ENCODE data around the gene NCBP2L. TPM values are rescaled to one million over a fixed set of nuclear protein-coding genes. Genes with fewer than 3 reads are reported as not detected.
A peak's percentile ranks its signal among the peaks of the same experiment; 100 is the strongest.
"Not testable (repeated sequence)": the region's sequence is repeated elsewhere in the genome, so short reads cannot be mapped to it uniquely, and the experiment has no call there.

Gene NCBP2L
- total RNA-seq, 2 experiments from 2014 or later: not detected

GRCh38 chrX:107780525-107780924, 3.0 kb downstream of the NCBP2L start:
- POLR2A ChIA-PET: no interaction called here
- Mint-ChIP-seq H3K4me3 (no peak overlapping the region), H3K27ac (no peak overlapping the region), H3K27me3 (peaks cover 4% of the 10 kb centered on the region), H3K36me3 (no peaks in the 10 kb centered on the region), H3K9me3 (no peaks in the 10 kb centered on the region), H3K4me1 (peaks cover 9% of the 10 kb centered on the region)
- ATAC-seq (ENCODE audit: low read depth) (no peak), DNase-seq (no peak)

GRCh38 chrX:107787827-107788226, 10.3 kb downstream of the NCBP2L start:
- Mint-ChIP-seq H3K4me3 (no peak overlapping the region), H3K27me3 (peaks cover 4% of the 10 kb centered on the region), H3K9me3 (no peaks in the 10 kb centered on the region), H3K36me3 (no peaks in the 10 kb centered on the region), H3K27ac (no peak overlapping the region), H3K4me1 (no peaks in the 10 kb centered on the region)
- no peak for DNase-seq
- ATAC-seq (ENCODE audit: low read depth): no peak
- POLR2A ChIA-PET: no interaction called here

- no peak for DNase-seq
- Mint-ChIP-seq H3K9me3 (no peaks in the 10 kb centered on the region), H3K4me3 (no peak overlapping the region), H3K27ac (no peak overlapping the region), H3K4me1 (no peaks in the 10 kb centered on the region), H3K36me3 (no peaks in the 10 kb centered on the region), H3K27me3 (peaks cover 5% of the 10 kb centered on the region)
- POLR2A ChIA-PET: no interaction called here
- no peak for ATAC-seq (ENCODE audit: low read depth)
Observed at GRCh38 chrX:107804427-107804826, 26.9 kb downstream of the NCBP2L start.

GRCh38 chrX:107805179-107805578, 27.6 kb downstream of the NCBP2L start:
- H3K4me1 Mint-ChIP-seq: no peaks in the 10 kb centered on the region
- ATAC-seq (ENCODE audit: low read depth) (no peak), DNase-seq (no peak)
- no peak overlapping the region for H3K4me3 Mint-ChIP-seq
- H3K27ac Mint-ChIP-seq: no peak overlapping the region
- peaks cover 5% of the 10 kb centered on the region for H3K27me3 Mint-ChIP-seq
- POLR2A ChIA-PET: no interaction called here
- H3K36me3 Mint-ChIP-seq: no peaks in the 10 kb centered on the region
- no peaks in the 10 kb centered on the region for H3K9me3 Mint-ChIP-seq

- H3K9me3 Mint-ChIP-seq; H3K36me3 Mint-ChIP-seq; ATAC-seq (ENCODE audit: low read depth); H3K4me3 Mint-ChIP-seq; POLR2A ChIA-PET; H3K27ac Mint-ChIP-seq; H3K27me3 Mint-ChIP-seq; H3K4me1 Mint-ChIP-seq; DNase-seq: not testable (repeated sequence)
Observed at GRCh38 chrX:107810053-107810452, 32.5 kb downstream of the NCBP2L start.

GRCh38 chrX:107818900-107819521, 41.5 kb downstream of the NCBP2L start:
- DNase-seq (no peak), ATAC-seq (ENCODE audit: low read depth) (no peak)
- H3K36me3 Mint-ChIP-seq: no peaks in the 10 kb centered on the region

GRCh38 chrX:107823042-107823441, 45.5 kb downstream of the NCBP2L start:
- ATAC-seq (ENCODE audit: low read depth) (no peak), DNase-seq (no peak)
- H3K4me3 Mint-ChIP-seq: no peak overlapping the region
- H3K36me3 Mint-ChIP-seq: no peaks in the 10 kb centered on the region
- no peak overlapping the region for H3K27ac Mint-ChIP-seq
- no peaks in the 10 kb centered on the region for H3K9me3 Mint-ChIP-seq
- H3K4me1 Mint-ChIP-seq: peaks cover 10% of the 10 kb centered on the region
- POLR2A ChIA-PET: no interaction called here
- no peaks in the 10 kb centered on the region for H3K27me3 Mint-ChIP-seq

More at GRCh38 chrX:107818900-107819521, 41.5 kb downstream of the NCBP2L start:
- no peak overlapping the region for H3K27ac Mint-ChIP-seq
- H3K27me3 Mint-ChIP-seq: no peaks in the 10 kb centered on the region
- no peaks in the 10 kb centered on the region for H3K9me3 Mint-ChIP-seq
- POLR2A ChIA-PET: no interaction called here
- H3K4me3 Mint-ChIP-seq: no peak overlapping the region
- peaks cover 2% of the 10 kb centered on the region for H3K4me1 Mint-ChIP-seq

- Mint-ChIP-seq H3K27me3 (no peaks in the 10 kb centered on the region), H3K9me3 (no peaks in the 10 kb centered on the region), H3K4me3 (no peak overlapping the region), H3K4me1 (peaks cover 10% of the 10 kb centered on the region), H3K27ac (no peak overlapping the region), H3K36me3 (no peaks in the 10 kb centered on the region)
- DNase-seq (no peak), ATAC-seq (ENCODE audit: low read depth) (no peak)
- POLR2A ChIA-PET: no interaction called here
Observed at GRCh38 chrX:107823456-107823855, 45.9 kb downstream of the NCBP2L start.

GRCh38 chrX:107825698-107826237, 48.2 kb downstream of the NCBP2L start, which contains the start of gene MID2:
MID2 (plus strand) TSS chrX:107825866; CDS start chrX:107826427, 561 bp downstream.
- Mint-ChIP-seq H3K27me3 (no peaks in the 10 kb centered on the region), H3K4me1 (peaks cover 10% of the 10 kb centered on the region), H3K27ac (peak within 1 kb of the TSS; percentile 71)

GRCh38 chrX:107826238-107827029, 48.9 kb downstream of the NCBP2L start:
- peaks cover 10% of the 10 kb centered on the region for H3K4me1 Mint-ChIP-seq
- H3K27me3 Mint-ChIP-seq: no peaks in the 10 kb centered on the region
- no peaks in the 10 kb centered on the region for H3K36me3 Mint-ChIP-seq
- H3K9me3 Mint-ChIP-seq: no peaks in the 10 kb centered on the region
- H3K4me3 Mint-ChIP-seq: peak overlapping the region; percentile 84
- peak overlapping the region; percentile 83 for H3K27ac Mint-ChIP-seq
- DNase-seq (peak; percentile 59), ATAC-seq (ENCODE audit: low read depth) (peak; percentile 69)
- POLR2A ChIA-PET: interaction anchor here (0.8 to 1.0 kb wide), 2 partner anchors 84 to 198 kb away, joined by 3 to 4 read pairs; partner anchors contain the start of gene PRPS1

More at GRCh38 chrX:107825698-107826237, 48.2 kb downstream of the NCBP2L start, which contains the start of gene MID2:
- POLR2A ChIA-PET: interaction anchor here (1.0 kb wide), 1 partner anchor 197 kb away, joined by 4 read pairs; the partner anchor contains the start of gene PRPS1
- ATAC-seq (ENCODE audit: low read depth) (peak; percentile 65), DNase-seq (no peak)
- Mint-ChIP-seq H3K9me3 (no peaks in the 10 kb centered on the region), H3K4me3 (peak within 1 kb of the TSS; percentile 84), H3K36me3 (no peaks in the 10 kb centered on the region)

- H3K4me1 Mint-ChIP-seq: peaks cover 10% of the 10 kb centered on the region
- no peak for DNase-seq
- no peak for ATAC-seq (ENCODE audit: low read depth)
- H3K27ac Mint-ChIP-seq: peak overlapping the region; percentile 83
- no peaks in the 10 kb centered on the region for H3K9me3 Mint-ChIP-seq
- POLR2A ChIA-PET: interaction anchor here (0.8 kb wide), 1 partner anchor 85 kb away, joined by 3 read pairs; no protein-coding TSS in a partner anchor
- no peaks in the 10 kb centered on the region for H3K27me3 Mint-ChIP-seq
- peak overlapping the region; percentile 63 for H3K4me3 Mint-ChIP-seq
- no peaks in the 10 kb centered on the region for H3K36me3 Mint-ChIP-seq
Observed at GRCh38 chrX:107827030-107827831, 49.7 kb downstream of the NCBP2L start.

- no peaks in the 10 kb centered on the region for H3K9me3 Mint-ChIP-seq
- no peaks in the 10 kb centered on the region for H3K27me3 Mint-ChIP-seq
- H3K27ac Mint-ChIP-seq: no peak overlapping the region
- H3K4me1 Mint-ChIP-seq: peaks cover 10% of the 10 kb centered on the region
- no peak for DNase-seq
- no peak for ATAC-seq (ENCODE audit: low read depth)
- no peaks in the 10 kb centered on the region for H3K36me3 Mint-ChIP-seq
- POLR2A ChIA-PET: no interaction called here
- H3K4me3 Mint-ChIP-seq: peak overlapping the region; percentile 39
Observed at GRCh38 chrX:107827852-107828251, 50.3 kb downstream of the NCBP2L start.

GRCh38 chrX:107829878-107830277, 52.3 kb downstream of the NCBP2L start:
- ATAC-seq (ENCODE audit: low read depth): no peak
- Mint-ChIP-seq H3K27ac (no peak overlapping the region), H3K4me1 (peaks cover 8% of the 10 kb centered on the region), H3K9me3 (no peaks in the 10 kb centered on the region), H3K4me3 (no peak overlapping the region), H3K36me3 (no peaks in the 10 kb centered on the region), H3K27me3 (no peaks in the 10 kb centered on the region)
- POLR2A ChIA-PET: no interaction called here
- no peak for DNase-seq
